ENCODE measurements around the gene KRTAP13-4. TPM values are rescaled to one million over a fixed set of nuclear protein-coding genes. Genes with fewer than 3 reads are reported as not detected.

The KRTAP13-4 gene
- total RNA-seq, 2 experiments from 2014 or later = not detected

DNA sequence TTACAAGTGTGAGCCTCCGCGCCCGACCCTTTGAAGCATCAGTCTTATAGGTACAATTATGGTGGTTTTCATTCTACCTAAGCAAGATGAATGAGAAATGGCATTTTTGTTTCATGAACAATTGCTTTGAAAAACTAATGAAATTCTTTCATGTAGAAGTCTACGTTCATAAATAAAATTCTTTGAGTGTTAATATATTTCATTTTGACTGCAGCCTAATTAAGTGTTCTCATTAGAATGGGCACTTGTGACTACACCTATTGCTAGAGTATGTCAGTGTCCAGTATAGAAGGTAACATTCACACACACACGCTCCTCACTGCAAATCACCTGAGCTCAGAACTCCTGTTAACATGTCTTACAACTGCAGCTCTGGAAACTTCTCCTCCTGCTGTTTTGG, 10.0 kb downstream of the KRTAP13-4 start, which contains the start of gene KRTAP15-1:
Gene KRTAP15-1 (plus strand): TSS at position 301 of the 400 bp plus-strand sequence. CDS start 53 bp downstream, at position 354.
- Mint-ChIP-seq H3K4me1 (ENCODE audit: low read depth) (no peaks in the 10 kb centered on the region), H3K36me3 (ENCODE audit: low read depth) (no peaks in the 10 kb centered on the region), H3K27me3 (peaks cover 7% of the 10 kb centered on the region), H3K9me3 (no peaks in the 10 kb centered on the region), H3K27ac (no peak within 1 kb of the TSS), H3K4me3 (no peak within 1 kb of the TSS)
- DNase-seq (no peak), ATAC-seq (no peak)
- CTCF ChIA-PET = no interaction called here
- intact Hi-C loops (cut with micrococcal nuclease) = no loop called here
- POLR2A ChIA-PET = no interaction called here
- TF ChIP-seq, protein P1, sequence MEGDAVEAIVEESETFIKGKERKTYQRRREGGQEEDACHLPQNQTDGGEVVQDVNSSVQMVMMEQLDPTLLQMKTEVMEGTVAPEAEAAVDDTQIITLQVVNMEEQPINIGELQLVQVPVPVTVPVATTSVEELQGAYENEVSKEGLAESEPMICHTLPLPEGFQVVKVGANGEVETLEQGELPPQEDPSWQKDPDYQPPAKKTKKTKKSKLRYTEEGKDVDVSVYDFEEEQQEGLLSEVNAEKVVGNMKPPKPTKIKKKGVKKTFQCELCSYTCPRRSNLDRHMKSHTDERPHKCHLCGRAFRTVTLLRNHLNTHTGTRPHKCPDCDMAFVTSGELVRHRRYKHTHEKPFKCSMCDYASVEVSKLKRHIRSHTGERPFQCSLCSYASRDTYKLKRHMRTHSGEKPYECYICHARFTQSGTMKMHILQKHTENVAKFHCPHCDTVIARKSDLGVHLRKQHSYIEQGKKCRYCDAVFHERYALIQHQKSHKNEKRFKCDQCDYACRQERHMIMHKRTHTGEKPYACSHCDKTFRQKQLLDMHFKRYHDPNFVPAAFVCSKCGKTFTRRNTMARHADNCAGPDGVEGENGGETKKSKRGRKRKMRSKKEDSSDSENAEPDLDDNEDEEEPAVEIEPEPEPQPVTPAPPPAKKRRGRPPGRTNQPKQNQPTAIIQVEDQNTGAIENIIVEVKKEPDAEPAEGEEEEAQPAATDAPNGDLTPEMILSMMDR (IDR thresholded peaks at IDR 0.05) = no peak

DNA sequence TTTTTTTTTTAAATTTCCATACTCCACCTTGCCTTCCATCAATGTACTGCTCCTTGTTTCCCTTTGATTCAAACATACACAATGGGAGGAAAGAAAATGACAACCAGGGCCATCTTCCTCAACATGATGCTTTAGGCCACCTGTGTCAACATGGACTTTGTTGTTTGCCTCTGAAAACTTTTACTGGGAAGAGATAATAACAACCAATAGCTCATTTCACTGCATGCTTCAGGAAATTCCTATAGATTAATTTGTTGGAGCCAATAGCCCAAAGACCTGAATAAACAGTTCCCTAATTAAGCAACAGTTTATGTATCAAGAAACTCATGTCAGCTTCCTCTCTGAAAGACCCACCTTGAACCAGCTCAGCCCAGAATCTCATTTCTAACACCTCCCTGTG, 13.2 kb downstream of the KRTAP13-4 start:
- peaks cover 3% of the 10 kb centered on the region for H3K27me3 Mint-ChIP-seq
- DNase-seq (no peak), ATAC-seq (no peak)
- no peak overlapping the region for H3K4me3 Mint-ChIP-seq
- ChIA-PET CTCF (interaction anchor here (2.0 kb wide), 1 partner anchor 10 kb away, joined by 6 read pairs; no protein-coding TSS in a partner anchor), POLR2A (interaction anchor here (0.6 kb wide), 1 partner anchor 1798 kb away, joined by 3 read pairs; no protein-coding TSS in a partner anchor)
- no peaks in the 10 kb centered on the region for H3K9me3 Mint-ChIP-seq
- TF ChIP-seq, protein P1 (IDR thresholded peaks at IDR 0.05) = no peak
- H3K4me1 Mint-ChIP-seq (ENCODE audit: low read depth) = no peaks in the 10 kb centered on the region
- no peaks in the 10 kb centered on the region for H3K36me3 Mint-ChIP-seq (ENCODE audit: low read depth)
- no peak overlapping the region for H3K27ac Mint-ChIP-seq
- intact Hi-C loops (cut with micrococcal nuclease) = no loop called here

DNA sequence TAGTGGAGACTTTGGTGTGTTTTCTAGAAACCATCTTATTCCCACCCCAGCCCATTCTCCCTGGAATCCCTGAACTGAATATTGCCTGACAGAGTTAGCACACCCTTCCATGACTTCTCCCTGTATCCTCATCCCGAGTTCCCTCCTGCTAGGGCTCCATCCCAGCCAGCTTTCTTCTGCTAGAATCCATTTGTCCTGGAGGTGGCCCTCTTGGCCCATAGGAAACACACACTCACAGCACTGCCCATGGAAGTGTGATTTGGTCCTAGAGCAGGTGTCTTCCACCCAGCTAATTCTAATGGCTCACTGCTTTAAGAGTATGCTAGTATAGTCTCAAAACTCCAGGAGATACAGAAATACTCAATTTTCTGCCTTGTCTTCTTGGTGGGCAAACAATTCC, 14.2 kb downstream of the KRTAP13-4 start:
- Mint-ChIP-seq H3K27ac (no peak overlapping the region), H3K36me3 (ENCODE audit: low read depth) (no peaks in the 10 kb centered on the region), H3K9me3 (no peaks in the 10 kb centered on the region), H3K27me3 (peaks cover 3% of the 10 kb centered on the region), H3K4me1 (ENCODE audit: low read depth) (no peaks in the 10 kb centered on the region), H3K4me3 (no peak overlapping the region)
- intact Hi-C loops (cut with micrococcal nuclease) = no loop called here
- ChIA-PET CTCF (interaction anchor here (2.0 kb wide), 1 partner anchor 11 kb away, joined by 6 read pairs; no protein-coding TSS in a partner anchor), POLR2A (no interaction called here)
- DNase-seq (no peak), ATAC-seq (no peak)
- TF ChIP-seq, protein P1 (IDR thresholded peaks at IDR 0.05) = no peak

DNA sequence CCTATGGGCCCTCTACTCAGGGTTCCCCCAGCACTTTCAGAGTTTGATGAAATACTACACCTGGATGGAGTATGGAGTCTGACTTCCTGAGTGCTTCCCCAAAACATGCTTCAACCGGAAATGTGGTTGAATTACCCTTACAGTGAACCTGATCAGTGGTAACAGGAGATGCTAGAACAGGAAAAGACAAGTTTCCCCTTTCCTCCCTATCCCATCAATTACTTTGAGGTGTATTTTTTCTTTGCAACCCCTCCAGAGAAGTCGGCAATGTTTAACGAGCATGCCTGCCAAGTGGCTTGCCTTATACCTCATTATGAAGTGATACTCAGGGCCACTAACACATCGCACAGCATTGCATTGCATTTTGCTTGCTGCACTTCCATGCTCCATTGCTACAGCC, 17.0 kb downstream of the KRTAP13-4 start:
- no peak overlapping the region for H3K4me3 Mint-ChIP-seq
- POLR2A ChIA-PET = no interaction called here
- no peaks in the 10 kb centered on the region for H3K9me3 Mint-ChIP-seq
- no peak overlapping the region for H3K27ac Mint-ChIP-seq
- H3K27me3 Mint-ChIP-seq = peaks cover 3% of the 10 kb centered on the region
- DNase-seq (no peak), ATAC-seq (no peak)
- intact Hi-C loops (cut with micrococcal nuclease) = no loop called here
- no peaks in the 10 kb centered on the region for H3K4me1 Mint-ChIP-seq (ENCODE audit: low read depth)
- CTCF ChIA-PET = no interaction called here
- H3K36me3 Mint-ChIP-seq (ENCODE audit: low read depth) = no peaks in the 10 kb centered on the region
- TF ChIP-seq, protein P1 (IDR thresholded peaks at IDR 0.05) = no peak

DNA sequence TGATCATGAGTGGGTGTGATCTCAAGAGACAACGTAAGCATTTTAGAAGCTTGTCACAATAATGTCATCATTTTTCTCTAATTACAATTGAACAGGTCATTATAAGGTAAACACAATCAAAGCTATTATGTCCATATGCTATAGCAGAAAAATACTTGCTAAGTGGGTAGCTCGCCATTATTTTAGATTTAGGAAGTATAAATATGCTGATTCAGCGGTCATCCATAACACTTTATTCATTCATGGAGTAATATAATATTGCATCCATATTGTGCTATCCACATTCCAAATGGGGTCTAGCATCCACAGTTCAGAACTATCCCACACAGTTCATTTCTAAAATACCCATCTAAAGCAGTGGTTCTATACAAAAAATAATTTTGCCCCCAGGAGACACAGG, 18.5 kb downstream of the KRTAP13-4 start:
- Mint-ChIP-seq H3K36me3 (ENCODE audit: low read depth) (no peaks in the 10 kb centered on the region), H3K4me3 (no peak overlapping the region), H3K4me1 (ENCODE audit: low read depth) (no peaks in the 10 kb centered on the region), H3K9me3 (no peaks in the 10 kb centered on the region), H3K27ac (no peak overlapping the region), H3K27me3 (peaks cover 3% of the 10 kb centered on the region)
- ATAC-seq (no peak), DNase-seq (no peak)
- ChIA-PET CTCF (no interaction called here), POLR2A (no interaction called here)
- TF ChIP-seq, protein P1 (IDR thresholded peaks at IDR 0.05) = no peak
- intact Hi-C loops (cut with micrococcal nuclease) = no loop called here
